GM18868 (cell line): ENCODE measurements around the gene DIP2C.

Experiments used
- ATAC-seq: cut with Tn5 transposase; IDR thresholded peaks from one replicate; pipeline ENCODE4 v1.9.1; 2021; ENCODE audit warnings: mild to moderate bottlenecking, moderate library complexity; ENCODE audit not compliant: unreplicated experiment

DIP2C gene, protein sequence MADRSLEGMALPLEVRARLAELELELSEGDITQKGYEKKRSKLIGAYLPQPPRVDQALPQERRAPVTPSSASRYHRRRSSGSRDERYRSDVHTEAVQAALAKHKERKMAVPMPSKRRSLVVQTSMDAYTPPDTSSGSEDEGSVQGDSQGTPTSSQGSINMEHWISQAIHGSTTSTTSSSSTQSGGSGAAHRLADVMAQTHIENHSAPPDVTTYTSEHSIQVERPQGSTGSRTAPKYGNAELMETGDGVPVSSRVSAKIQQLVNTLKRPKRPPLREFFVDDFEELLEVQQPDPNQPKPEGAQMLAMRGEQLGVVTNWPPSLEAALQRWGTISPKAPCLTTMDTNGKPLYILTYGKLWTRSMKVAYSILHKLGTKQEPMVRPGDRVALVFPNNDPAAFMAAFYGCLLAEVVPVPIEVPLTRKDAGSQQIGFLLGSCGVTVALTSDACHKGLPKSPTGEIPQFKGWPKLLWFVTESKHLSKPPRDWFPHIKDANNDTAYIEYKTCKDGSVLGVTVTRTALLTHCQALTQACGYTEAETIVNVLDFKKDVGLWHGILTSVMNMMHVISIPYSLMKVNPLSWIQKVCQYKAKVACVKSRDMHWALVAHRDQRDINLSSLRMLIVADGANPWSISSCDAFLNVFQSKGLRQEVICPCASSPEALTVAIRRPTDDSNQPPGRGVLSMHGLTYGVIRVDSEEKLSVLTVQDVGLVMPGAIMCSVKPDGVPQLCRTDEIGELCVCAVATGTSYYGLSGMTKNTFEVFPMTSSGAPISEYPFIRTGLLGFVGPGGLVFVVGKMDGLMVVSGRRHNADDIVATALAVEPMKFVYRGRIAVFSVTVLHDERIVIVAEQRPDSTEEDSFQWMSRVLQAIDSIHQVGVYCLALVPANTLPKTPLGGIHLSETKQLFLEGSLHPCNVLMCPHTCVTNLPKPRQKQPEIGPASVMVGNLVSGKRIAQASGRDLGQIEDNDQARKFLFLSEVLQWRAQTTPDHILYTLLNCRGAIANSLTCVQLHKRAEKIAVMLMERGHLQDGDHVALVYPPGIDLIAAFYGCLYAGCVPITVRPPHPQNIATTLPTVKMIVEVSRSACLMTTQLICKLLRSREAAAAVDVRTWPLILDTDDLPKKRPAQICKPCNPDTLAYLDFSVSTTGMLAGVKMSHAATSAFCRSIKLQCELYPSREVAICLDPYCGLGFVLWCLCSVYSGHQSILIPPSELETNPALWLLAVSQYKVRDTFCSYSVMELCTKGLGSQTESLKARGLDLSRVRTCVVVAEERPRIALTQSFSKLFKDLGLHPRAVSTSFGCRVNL (N-terminal part only)

DNA sequence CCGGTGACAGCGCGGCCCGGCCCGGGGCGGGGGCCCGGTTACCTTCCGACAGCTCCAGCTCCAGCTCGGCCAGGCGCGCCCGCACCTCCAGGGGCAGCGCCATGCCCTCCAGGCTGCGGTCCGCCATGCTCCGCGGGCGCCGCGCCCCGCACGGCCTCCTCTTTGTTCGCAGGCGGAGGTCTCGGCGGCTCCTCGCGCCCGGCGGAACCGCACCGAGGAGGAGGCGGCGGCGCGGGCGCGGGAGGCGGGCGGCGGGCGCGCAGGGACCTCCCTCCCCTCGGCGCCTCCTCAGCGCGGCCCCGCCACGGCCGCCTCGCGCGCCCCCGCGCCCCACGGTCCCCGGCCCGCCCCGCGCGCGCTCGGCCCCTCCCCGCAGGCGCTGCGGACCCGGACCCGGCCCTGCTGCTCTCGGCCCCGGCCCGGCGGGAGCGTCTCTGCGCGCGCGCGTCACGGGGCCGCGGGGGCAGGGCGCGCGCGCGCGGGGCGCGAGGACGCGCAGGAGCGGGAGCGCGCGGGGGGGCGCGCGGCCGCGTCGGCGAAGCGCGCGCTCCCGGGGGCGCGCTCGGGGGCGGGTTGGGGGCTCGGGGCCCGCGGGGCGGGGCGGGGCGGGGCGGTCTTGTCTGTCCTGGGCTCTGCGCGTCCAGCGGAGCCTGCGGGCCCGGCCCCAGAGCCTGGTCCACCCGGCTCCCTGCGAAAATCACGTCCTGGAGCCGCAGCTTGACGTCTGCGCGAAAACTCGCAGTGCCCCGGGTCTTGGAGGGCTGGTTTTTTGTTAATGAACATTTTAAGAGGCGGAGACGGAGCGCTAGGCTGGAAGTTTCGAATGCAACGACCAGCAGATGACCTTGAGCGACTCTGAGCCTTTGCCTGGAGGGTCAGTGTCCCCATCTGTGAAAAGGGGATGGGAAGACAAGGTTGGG lies at the start of gene DIP2C:
Gene DIP2C, minus strand, starts transcription at position 217 of the 920 bp plus-strand sequence. Its CDS starts 90 bp downstream, at position 127.
- no peak for ATAC-seq

DNA sequence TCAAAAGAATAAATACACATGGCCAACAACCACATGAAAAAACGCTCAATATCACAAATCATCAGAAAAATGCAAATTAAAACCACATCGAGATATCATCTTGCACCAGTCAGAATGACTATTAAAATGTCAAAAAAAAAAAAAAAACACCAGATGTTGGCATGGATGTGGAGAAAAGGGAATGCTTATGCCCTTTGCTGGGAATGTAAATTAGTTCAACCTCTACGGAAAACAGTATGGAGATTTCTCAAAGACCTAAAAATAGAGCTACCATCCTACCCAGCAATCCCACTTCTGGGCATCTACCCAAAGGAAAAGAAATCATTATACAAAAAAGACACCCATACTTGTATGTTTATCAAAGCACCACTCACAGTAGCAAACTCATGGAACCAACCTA lies 45.0 kb upstream of the DIP2C start:
- no peak for ATAC-seq

DNA sequence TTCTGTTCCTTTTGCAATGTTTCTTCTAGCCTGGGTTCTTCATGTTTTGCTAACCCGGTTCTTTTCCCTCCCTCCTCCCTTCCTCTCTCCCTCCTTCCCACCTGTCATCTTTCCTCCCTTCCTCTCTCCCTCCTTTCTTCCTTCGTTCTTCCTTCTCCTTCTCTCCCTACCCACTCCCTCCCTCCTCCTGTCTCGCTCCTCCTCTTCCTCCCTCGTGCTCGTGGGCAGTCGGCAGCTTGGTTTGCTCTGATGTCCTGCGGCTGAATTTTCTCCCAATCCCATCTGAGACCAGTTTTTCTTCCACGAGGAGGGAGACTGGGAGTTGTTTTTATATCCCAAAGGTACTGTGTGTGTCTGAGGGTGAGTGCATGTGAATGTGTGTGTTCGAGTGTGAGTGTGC lies 43.6 kb upstream of the DIP2C start:
- ATAC-seq, result no peak

DNA sequence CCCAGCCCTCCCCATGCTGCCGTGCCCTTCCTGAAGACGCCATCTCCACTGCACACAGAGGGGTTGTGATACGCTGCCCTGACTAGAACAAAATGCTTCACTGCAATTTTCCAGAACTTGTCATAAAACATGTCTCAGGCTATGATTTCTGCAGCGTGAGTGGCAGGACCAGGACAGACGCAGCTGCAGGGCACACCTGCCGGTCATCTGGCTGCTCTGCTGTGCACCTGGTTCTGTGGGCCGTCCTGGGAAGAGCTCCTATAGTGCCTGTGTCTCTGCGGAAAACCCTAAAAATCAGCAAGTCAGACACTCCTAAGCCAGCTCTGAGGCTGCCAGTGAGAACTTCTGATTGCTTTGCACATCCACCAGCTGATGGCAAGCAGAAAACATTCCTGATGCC lies 39.7 kb upstream of the DIP2C start:
- no peak for ATAC-seq

DNA sequence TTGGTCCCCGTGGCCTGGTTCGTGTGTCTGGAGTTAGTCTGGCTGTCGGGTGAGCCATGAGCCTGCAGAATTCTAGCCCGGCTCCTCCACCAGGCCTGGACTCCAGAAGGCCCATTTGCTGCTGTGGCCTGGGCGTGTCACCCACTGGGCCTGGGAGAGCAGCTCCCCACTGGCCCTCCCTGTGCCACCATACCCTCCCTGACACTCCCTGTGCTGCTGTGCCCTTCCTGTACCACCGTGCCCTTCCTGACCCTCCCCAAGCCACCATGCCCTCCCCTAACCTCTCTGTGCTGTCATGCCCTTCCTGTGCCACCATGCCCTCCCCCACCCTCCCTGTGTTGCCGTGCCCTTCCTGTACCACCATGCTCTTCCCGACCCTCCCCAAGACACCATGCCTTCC lies 39.1 kb upstream of the DIP2C start:
- no peak for ATAC-seq

DNA sequence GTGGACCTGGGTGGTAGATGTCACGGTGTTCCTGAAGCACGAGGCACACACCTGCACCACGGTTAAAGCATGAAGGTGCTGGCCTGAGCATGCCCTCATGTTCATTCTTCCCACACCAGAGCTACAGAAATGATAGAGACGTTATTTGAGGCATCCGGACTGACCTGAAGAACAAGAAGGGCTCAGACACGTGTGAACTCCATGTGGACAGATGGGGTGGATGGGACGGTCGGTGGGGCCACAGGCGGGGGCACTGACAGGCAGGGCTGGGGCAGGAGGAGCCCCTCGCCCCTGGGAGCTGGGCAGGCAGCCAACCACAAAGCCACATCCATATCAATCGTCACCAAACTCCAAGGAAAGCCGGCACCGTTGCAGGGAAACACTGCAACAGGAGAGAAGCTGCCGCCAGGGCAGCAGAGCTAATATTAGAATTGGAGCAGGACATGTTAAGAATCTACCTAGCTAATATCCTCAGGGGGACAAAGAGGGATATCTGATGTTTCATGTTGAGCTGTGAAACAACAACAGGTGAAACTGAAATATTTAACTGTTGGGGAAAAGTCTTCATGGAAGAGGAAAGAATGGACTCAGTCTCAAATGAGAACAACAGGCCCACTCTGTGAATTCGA lies 37.8 kb upstream of the DIP2C start:
- no peak for ATAC-seq

DNA sequence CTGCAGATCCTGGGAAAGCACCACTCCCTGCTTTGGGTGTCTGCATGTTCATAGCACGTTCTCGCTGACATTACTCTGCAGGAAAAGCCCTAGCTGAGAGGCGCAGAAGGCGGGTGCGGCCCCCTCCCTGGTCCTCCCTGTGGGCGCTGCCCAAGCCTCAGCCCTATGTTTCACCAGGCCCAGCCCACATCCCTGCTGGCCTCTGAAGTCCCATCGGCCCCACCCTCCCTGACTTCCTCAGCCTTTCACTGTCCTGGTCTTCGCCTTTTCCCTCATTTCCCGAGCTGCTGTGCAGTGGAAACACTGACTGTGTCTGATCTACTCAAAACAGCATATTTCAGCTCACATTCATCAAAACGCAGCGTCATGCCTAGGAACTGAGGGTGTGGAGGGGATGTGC lies 36.3 kb upstream of the DIP2C start:
- no peak for ATAC-seq

DNA sequence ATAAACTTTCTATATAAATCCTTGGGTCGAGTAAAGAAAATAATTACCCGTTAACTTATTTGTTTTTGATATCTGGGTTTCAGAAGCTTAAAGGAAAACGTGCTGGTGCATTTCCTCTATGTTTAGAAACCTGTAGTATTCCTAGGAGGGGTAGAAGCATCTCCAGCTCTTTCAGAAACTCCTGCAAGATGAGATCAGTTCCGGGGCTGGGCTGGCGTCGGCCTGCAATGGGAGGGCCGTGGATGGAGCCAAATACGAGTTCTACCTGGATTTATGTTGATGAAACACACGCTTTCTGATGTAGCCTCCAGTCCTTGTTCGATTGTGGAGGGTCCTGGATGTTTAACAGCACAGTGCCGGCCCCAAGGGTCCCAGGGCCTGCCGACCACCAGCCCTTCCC lies 35.8 kb upstream of the DIP2C start:
- ATAC-seq, result no peak

DNA sequence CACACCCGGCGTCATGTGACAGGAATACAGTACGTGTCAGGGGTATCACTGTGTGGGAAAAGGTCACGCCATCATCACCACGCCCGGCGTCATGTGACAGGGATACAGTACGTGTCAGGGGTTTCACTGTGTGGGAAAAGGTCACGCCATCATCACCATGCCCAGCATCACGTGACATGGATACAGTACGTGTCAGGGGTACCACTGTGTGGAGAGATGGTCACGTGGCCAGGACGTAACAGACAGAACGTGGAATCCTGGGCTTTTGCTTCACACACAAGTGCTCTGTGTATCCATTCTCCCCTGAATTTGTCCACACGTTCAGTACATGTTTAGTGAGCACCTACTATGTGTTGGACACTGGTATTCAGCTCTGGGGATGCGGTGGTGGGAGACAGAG lies 34.5 kb upstream of the DIP2C start:
- no peak for ATAC-seq

DNA sequence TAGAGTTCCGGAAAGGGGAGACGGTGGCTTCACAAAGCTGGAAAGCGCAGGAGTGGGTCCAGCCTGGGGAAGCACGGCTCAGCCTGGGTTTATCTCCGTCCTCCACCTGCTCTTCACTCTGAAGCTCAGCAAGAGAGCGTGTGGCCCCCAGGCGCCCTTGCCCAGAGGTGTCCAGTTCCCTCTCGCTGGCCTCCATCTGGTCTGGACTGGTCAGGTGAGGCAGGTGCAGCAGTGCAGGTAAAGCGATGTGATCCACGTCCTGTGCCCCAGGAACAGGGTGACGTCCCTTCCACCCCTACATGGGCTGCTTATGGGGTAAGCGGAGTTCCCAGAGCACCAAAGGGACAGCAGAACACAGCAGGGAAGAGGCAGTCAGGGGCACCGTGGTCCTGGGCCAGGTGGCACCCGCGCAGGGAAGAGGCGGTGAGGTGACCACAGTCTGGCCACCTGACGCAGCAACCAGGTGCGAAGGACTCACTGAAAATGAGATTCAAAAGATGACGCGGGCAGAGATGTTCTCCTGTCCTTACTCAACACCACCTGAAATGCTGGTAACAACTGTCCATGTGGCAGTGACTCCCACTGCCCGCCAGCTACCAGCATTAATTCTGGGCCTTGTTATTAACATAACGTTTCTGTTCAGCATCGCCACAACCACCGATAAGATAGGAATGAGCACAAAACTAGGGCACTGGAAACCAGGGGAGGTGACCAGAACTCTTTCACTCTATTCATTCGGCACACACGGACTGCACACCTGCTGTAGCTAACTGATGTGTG lies 33.0 kb upstream of the DIP2C start:
- ATAC-seq, result no peak

DNA sequence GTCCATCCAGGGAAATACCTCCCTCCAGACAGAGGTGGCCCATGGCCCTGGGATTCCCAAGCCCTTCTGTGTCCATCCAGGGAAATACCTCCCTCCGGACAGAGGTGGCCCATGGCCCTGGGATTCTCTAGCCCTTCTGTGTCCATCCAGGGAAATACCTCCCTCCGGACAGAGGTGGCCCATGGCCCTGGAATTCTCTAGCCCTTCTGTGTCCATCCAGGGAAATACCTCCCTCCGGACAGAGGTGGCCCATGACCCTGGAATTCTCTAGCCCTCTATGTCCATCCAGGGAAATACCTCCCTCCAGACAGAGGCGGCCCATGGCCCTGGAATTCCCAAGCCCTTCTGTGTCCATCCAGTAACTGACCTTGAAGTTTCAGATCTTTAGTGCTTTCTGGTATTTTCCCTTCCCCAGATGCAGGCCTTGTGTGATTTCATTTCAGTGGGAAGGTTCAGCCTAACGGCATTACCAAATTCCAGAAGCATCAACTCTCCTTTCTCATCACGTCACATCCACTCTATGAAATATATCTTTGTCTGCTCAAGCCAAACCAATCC lies 28.8 kb upstream of the DIP2C start:
- ATAC-seq, result no peak

DNA sequence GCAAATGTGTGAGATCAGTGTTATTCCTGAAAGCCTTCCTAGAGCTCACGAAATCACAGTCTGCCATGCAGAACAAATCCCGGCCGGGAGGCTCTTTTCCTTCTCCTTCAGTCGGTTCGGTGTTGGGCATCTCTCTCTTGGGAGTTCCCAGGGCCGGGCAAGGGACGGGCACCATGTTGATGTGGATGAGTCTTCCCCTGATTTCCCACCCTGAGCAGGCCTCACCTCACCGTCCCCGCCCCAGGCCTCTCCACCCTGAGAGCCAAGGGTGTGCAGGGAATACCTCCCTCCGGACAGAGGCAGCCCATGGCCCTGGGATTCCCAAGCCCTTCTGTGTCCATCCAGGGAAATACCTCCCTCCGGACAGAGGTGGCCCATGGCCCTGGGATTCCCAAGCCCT lies 28.0 kb upstream of the DIP2C start:
- ATAC-seq, result no peak

DNA sequence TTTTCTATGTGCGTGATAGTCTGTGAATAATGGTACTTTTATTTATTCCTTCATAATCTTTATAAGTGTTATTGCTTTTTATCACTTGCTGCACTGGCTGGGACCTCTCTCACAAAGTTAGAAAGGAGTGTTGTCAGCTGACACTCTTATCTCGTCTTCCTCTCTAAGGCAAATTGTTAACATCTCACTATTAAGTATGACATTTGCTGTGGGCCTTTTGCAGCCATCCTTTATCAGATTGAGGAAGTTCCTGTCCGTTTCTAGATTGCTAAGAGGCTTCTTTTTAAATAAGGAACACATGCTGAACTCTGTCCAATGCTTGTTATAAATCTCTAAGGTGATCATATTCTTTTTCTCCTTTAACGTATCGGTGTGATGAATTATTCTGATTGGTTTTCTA lies 27.4 kb upstream of the DIP2C start:
- ATAC-seq, result no peak

DNA sequence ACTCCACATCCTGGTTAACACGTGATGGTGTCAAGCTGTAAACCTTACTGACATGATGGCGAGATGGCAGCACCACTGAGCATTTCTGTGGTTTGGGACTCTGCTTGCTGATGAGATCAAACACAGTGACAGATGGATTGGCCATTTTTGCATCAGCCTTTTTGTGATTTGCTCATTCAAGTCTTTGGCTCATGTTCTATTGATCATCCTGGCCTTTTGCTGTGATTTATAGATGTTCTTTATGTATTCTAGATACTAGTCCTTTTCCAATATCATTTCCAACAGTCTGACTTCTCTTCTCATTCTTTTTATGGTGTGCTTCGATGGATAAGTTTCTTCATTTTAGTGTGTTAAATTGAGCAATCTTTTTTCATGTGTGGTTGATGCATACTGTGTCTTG lies 24.7 kb upstream of the DIP2C start:
- no peak for ATAC-seq

DNA sequence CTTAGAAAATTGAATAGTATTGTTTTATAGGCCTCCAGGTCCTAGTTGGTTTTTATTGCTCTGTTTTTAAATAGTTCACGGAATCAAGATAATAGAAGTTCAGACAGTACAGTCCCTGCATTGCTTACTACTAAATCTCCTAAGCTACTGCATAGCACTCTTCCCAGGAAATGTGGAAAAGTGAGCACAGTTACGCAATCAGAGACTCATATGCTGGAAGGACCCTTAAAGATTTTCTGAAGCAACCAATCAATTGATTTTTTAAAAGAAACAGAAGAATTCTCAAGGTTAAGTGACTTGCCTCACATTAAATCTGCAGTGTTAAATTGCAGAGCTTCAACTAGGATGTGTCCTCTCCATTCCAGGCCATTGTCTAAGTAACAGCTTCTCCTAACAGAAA lies 23.1 kb upstream of the DIP2C start:
- no peak for ATAC-seq

DNA sequence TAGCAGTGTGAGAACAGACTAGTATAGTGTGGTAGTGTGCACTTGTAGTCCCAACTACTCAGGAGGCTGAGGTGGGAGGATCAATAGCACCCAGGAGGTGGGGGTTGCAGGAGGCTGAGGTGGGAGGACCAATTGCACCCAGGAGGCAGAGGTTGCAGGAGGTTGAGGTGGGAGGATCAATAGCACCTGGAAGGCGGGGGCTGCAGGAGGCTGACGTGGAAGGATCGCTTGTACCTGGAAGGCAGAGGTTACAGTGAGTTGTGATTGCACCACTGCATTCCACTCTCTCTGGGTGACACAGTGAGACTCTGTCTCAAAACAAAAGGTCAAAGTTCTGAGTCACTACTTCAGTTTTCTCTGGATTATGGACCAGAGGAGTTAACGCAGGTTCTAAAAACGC lies 22.6 kb upstream of the DIP2C start:
- no peak for ATAC-seq

DNA sequence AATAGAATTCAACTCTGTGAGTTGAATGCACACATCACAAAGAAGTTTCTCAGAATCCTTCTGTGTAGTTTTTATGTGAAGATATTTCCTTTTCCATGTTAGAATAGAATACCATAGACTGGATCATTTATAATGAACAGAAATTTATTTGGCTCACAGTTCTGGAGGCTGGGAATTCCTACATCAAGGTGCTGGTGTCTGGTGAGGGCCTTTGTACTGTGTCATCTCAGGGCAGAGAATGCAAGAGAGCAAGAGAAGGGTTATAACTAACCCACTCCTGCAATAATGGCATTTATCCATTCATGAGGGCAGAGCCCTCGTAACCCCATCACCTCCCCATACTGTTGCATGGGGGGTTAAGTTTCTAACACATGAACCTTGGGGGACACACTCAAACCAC lies 18.4 kb upstream of the DIP2C start:
- ATAC-seq, result no peak

DNA sequence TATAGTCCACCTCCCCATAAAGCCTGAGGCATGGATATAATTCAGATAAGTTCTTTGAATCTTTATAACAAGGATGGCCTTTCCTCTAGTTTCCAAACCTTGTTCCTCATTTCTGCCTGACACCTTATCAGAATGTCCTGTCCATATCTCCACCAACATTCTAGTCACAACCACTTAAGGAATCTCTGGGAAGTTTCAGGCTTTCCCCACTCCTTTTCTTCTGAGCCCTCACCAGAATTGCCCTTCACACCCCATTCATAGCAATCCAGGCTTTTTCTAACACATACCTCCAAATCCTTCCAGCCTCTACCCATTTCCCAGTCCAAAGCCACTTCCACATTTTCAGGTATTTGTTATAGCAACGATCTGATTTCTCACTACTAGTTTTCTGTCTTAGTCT lies 18.0 kb upstream of the DIP2C start:
- ATAC-seq, result no peak

DNA sequence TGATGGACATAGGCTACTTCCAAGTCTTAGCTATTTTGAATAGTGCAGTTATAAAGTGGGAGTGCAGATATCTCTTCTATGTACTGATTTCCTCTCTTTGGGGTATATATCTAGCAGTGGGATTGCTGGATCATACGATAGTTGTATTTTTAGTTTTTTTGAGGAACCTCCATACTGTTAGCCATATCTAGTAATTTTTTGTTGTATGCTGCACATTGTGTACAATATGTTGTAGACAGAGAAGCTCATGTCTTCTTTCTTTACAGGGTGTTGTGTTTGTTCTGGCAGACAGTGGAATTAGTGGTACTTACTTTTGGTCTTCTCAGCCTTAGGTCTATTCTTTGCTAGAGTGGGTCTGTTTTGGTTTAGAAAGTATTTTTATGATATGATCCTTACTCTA lies 13.7 kb upstream of the DIP2C start:
- no peak for ATAC-seq
